Mesendoderm (in vitro differentiated cells): ENCODE results near the gene FOXP1.

Experiments
- DNase-seq: peaks from one replicate; pipeline ENCODE4 v3.0.0; 2013
- H2AK5ac ChIP-seq: 2 replicates; pipeline ENCODE4 v1.6.1; 2013; ENCODE audit warnings: low read length, inconsistent platforms
- H2BK120ac ChIP-seq: 2 replicates; pipeline ENCODE4 v1.6.1; 2013; ENCODE audit warnings: low read depth, mild to moderate bottlenecking, low read length, moderate library complexity, mixed read lengths
- H2BK15ac ChIP-seq: replicated peaks from 2 replicates; pipeline ENCODE4 v1.6.1; 2013; ENCODE audit warnings: low read depth, mild to moderate bottlenecking, moderate library complexity
- H2BK5ac ChIP-seq: 2 replicates; pipeline ENCODE4 v1.6.1; 2013; ENCODE audit warnings: low read length, inconsistent platforms
- H3K18ac ChIP-seq: 2 replicates; pipeline ENCODE4 v1.6.1; 2013; ENCODE audit warnings: mild to moderate bottlenecking, low read length, mixed read lengths
- H3K23ac ChIP-seq: one replicate; pipeline ENCODE4 v1.6.1; 2013; ENCODE audit warnings: low read length
- H3K27ac ChIP-seq: 2 replicates; pipeline ENCODE4 v1.5.1; 2013; ENCODE audit warnings: low read depth, mild to moderate bottlenecking, inconsistent platforms, low read length, moderate library complexity
- H3K27me3 ChIP-seq: 2 replicates; pipeline ENCODE4 v1.6.1; 2013; ENCODE audit warnings: low read length, control low read depth, mild to moderate bottlenecking, inconsistent platforms; ENCODE audit not compliant: insufficient read depth, poor library complexity
- H3K36me3 ChIP-seq: 2 replicates; pipeline ENCODE4 v1.6.1; 2013; ENCODE audit warnings: low read length, inconsistent platforms; ENCODE audit not compliant: control insufficient read depth, insufficient read depth
- H3K4ac ChIP-seq: one replicate; pipeline ENCODE4 v1.6.1; 2013; ENCODE audit warnings: low read depth, mild to moderate bottlenecking, low read length, moderate library complexity
- H3K4me1 ChIP-seq: 2 replicates; pipeline ENCODE4 v1.6.1; 2013; ENCODE audit warnings: low read depth, low read length, inconsistent platforms; ENCODE audit not compliant: control insufficient read depth
- H3K4me2 ChIP-seq: 2 replicates; pipeline ENCODE4 v1.6.1; 2013; ENCODE audit warnings: low read length
- H3K4me3 ChIP-seq: 2 replicates; pipeline ENCODE4 v1.5.1; 2013; ENCODE audit warnings: mild to moderate bottlenecking, low read length
- H3K56ac ChIP-seq: one replicate; pipeline ENCODE4 v1.6.1; 2013; ENCODE audit warnings: low read length
- H3K79me1 ChIP-seq: 2 replicates; pipeline ENCODE4 v1.6.1; 2013; ENCODE audit warnings: low read length, inconsistent platforms
- H3K79me2 ChIP-seq: 2 replicates; pipeline ENCODE4 v1.6.1; 2013; ENCODE audit warnings: mild to moderate bottlenecking, low read length; ENCODE audit not compliant: control insufficient read depth, insufficient read depth
- H3K9ac ChIP-seq: 2 replicates; pipeline ENCODE4 v1.6.1; 2013; ENCODE audit warnings: low read length, inconsistent platforms
- H4K5ac ChIP-seq: one replicate; pipeline ENCODE4 v1.6.1; 2013; ENCODE audit warnings: low read length
- H4K8ac ChIP-seq: one replicate; pipeline ENCODE4 v1.6.1; 2013; ENCODE audit warnings: low read depth, mild to moderate bottlenecking, control low read depth, low read length, moderate library complexity
- WGBS: extraction: QIAGEN DNeasy Blood & Tissue Kit; methylation state at CpG from one replicate; pipeline ENCODE4 v1.1.7; 2013; ENCODE audit warnings: low lambda C conversion rate, missing lambda C conversion rate; ENCODE audit not compliant: insufficient coverage; ENCODE audit errors: extremely low coverage; 5-methylcytosine and 5-hydroxymethylcytosine counted together

The FOXP1 gene

DNA sequence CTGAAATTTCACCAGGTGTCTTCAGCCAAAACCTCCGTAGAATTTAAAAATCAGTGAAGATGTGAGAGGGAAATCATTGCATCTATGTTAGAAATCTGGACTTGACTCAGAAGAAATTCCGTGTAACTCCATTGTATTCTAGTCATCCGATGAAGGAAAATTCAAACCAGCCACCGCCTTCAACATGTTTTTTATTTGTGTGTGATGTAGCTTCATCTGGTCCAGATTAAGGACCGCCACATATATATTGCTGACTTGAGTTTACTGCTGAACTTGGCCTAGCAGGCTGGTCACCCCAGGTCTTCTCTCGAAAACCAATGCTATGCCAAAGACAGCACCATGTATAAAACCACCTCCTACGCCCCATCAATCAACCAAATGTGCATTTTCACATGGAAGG is 120.9 kb downstream of the FOXP1 start:
- no peak overlapping the region for H4K8ac ChIP-seq
- H3K36me3 ChIP-seq, result no peaks in the 10 kb centered on the region
- no CpG with 5 or more reads among the region's 7 CpGs for WGBS
- no peaks in the 10 kb centered on the region for H3K79me1 ChIP-seq
- no peak overlapping the region for H3K4me2 ChIP-seq
- no peak overlapping the region for H2BK120ac ChIP-seq
- H3K4me1 ChIP-seq, result no peaks in the 10 kb centered on the region
- H2AK5ac ChIP-seq, result no peak overlapping the region
- no peak overlapping the region for H2BK5ac ChIP-seq
- no peaks in the 10 kb centered on the region for H3K79me2 ChIP-seq
- no peak overlapping the region for H3K4me3 ChIP-seq
- H3K27me3 ChIP-seq, result no peaks in the 10 kb centered on the region
- no peak overlapping the region for H4K5ac ChIP-seq
- DNase-seq, result no peak
- no peak overlapping the region for H2BK15ac ChIP-seq
- no peak overlapping the region for H3K4ac ChIP-seq
- H3K23ac ChIP-seq, result no peak overlapping the region
- no peak overlapping the region for H3K18ac ChIP-seq
- H3K9ac ChIP-seq, result no peak overlapping the region
- no peak overlapping the region for H3K27ac ChIP-seq
- H3K56ac ChIP-seq, result no peak overlapping the region

DNA sequence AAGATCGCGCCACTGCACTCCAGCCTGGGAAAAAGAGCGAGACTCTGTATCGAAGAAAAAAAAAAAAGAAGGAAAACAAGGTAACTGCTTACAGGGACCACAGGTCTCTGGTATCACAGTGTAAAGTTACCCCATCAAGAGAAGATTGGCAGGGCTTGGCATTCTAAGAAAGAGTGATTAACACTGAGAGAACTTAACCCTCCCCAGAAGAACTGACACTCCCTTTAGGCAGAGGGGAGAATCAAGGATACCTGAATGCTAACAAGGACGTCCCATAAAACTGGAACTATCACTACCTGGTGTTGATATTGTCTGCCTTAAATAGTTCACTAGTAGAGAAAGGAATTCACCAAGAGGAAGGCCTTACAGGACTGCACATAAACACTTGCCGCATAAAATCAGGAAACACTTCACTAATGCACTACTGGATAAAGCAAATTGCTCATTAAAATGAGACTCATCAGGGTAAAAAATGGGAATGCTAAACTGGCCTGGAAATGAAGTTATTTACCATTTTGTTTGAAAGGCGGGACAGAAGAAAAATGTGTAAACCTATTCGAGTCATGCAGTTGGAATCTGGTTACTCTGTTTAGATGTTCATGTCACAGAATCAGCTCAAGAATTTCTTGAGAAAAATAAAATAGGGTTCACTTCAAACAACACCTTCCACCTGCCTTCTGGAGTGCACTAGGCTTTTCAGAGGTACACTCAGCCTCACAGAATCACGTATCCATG is 121.6 kb downstream of the FOXP1 start:
- no peak overlapping the region for H2AK5ac ChIP-seq
- no CpG with 5 or more reads among the region's 9 CpGs for WGBS
- H3K4me1 ChIP-seq, result no peaks in the 10 kb centered on the region
- no peak overlapping the region for H4K5ac ChIP-seq
- no peak overlapping the region for H3K56ac ChIP-seq
- no peaks in the 10 kb centered on the region for H3K27me3 ChIP-seq
- no peaks in the 10 kb centered on the region for H3K36me3 ChIP-seq
- no peak overlapping the region for H3K4me3 ChIP-seq
- peak; percentile 29 for DNase-seq
- no peak overlapping the region for H3K4ac ChIP-seq
- H3K18ac ChIP-seq, result no peak overlapping the region
- no peak overlapping the region for H3K27ac ChIP-seq
- H3K79me2 ChIP-seq, result no peaks in the 10 kb centered on the region
- no peak overlapping the region for H4K8ac ChIP-seq
- H2BK15ac ChIP-seq, result no peak overlapping the region
- no peak overlapping the region for H3K9ac ChIP-seq
- H3K23ac ChIP-seq, result no peak overlapping the region
- no peak overlapping the region for H2BK5ac ChIP-seq
- H3K4me2 ChIP-seq, result no peak overlapping the region
- no peak overlapping the region for H2BK120ac ChIP-seq
- H3K79me1 ChIP-seq, result no peaks in the 10 kb centered on the region

DNA sequence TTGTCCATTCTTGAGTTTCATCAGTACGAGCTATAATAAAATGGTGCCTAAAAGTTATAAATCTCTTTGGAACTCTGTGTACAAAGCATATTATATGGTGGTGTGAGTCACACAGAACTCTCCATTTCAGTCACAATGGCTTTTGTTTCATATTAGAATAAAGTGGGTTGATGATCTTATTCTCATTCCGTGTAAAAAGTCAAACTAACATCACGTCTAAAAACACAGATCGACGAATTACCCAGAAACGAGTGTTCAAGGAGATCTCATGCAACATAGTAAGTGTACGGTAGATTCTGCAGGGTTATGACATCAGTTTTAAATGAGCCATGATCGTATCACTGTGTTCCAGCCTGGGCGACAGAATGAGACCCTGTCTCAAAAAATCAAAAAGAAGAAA is 122.4 kb downstream of the FOXP1 start:
- Histone ChIP-seq H2BK5ac (no peak overlapping the region), H3K9ac (no peak overlapping the region), H4K8ac (no peak overlapping the region), H2BK120ac (no peak overlapping the region), H3K56ac (no peak overlapping the region), H3K18ac (no peak overlapping the region), H3K4me3 (no peak overlapping the region), H3K27ac (no peak overlapping the region), H4K5ac (no peak overlapping the region), H3K4me1 (peaks cover 3% of the 10 kb centered on the region), H3K36me3 (no peaks in the 10 kb centered on the region), H3K79me1 (no peaks in the 10 kb centered on the region), H3K79me2 (no peaks in the 10 kb centered on the region), H3K4me2 (no peak overlapping the region), H2AK5ac (no peak overlapping the region), H3K27me3 (no peaks in the 10 kb centered on the region), H3K4ac (no peak overlapping the region), H3K23ac (no peak overlapping the region), H2BK15ac (no peak overlapping the region)
- WGBS, result 100% methylated on average over 1 of the region's 9 CpGs
- DNase-seq, result no peak

DNA sequence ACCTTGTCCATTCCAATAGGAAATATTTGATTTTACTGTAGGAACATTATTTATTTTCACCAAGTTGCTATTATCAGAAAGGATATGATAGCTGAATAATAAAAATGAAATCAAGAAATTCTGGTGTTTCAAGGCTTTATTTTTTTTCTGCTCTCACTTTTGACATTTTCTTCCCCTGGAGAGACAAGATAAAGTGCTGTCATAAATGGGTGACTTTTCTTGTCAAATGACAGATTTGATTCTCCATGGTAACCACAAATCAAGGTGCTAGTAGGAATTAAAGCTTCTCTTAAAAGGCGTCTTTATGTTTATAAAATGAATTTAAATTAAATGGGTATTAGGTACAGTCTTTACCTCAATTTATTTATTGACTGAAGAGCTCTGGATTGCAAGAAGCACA is 124.6 kb downstream of the FOXP1 start:
- H3K36me3 ChIP-seq, result no peaks in the 10 kb centered on the region
- no peak overlapping the region for H3K56ac ChIP-seq
- no peak overlapping the region for H4K8ac ChIP-seq
- no peak overlapping the region for H3K4ac ChIP-seq
- no peaks in the 10 kb centered on the region for H3K27me3 ChIP-seq
- H4K5ac ChIP-seq, result no peak overlapping the region
- no peak for DNase-seq
- H3K4me2 ChIP-seq, result no peak overlapping the region
- H2BK5ac ChIP-seq, result no peak overlapping the region
- H3K4me1 ChIP-seq, result peaks cover 5% of the 10 kb centered on the region
- no peaks in the 10 kb centered on the region for H3K79me1 ChIP-seq
- no CpG with 5 or more reads among the region's 1 CpG for WGBS
- H3K9ac ChIP-seq, result no peak overlapping the region
- no peak overlapping the region for H3K18ac ChIP-seq
- H3K79me2 ChIP-seq, result no peaks in the 10 kb centered on the region
- no peak overlapping the region for H2BK15ac ChIP-seq
- no peak overlapping the region for H2BK120ac ChIP-seq
- no peak overlapping the region for H3K27ac ChIP-seq
- H2AK5ac ChIP-seq, result no peak overlapping the region
- no peak overlapping the region for H3K4me3 ChIP-seq
- no peak overlapping the region for H3K23ac ChIP-seq

DNA sequence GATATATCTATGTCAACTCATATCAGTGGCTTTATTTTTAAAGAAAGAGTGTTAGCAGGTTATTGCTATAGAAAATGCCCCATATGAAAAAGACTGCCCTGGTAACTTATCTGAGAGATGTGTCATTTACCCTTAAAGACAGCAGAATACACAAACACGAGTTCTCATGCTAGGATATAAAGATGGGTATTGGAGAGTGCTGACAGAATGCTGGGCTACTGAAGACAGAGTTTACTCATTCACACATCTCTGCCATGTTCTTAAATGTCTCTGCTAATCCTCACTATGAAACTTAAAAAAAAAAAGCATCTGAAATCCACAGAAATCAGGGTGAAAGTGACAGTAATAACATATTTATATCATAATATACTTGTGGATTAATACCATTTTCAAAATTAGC is 126.7 kb downstream of the FOXP1 start:
- Histone ChIP-seq H3K56ac (no peak overlapping the region), H3K79me1 (no peaks in the 10 kb centered on the region), H4K8ac (no peak overlapping the region), H3K4me2 (no peak overlapping the region), H3K23ac (no peak overlapping the region), H3K79me2 (no peaks in the 10 kb centered on the region), H4K5ac (no peak overlapping the region), H3K18ac (no peak overlapping the region), H3K36me3 (no peaks in the 10 kb centered on the region), H3K9ac (no peak overlapping the region), H2BK15ac (no peak overlapping the region), H3K4ac (no peak overlapping the region), H3K27me3 (no peaks in the 10 kb centered on the region), H2BK120ac (no peak overlapping the region), H3K27ac (no peak overlapping the region), H2AK5ac (no peak overlapping the region), H3K4me3 (no peak overlapping the region), H2BK5ac (no peak overlapping the region), H3K4me1 (peaks cover 8% of the 10 kb centered on the region)
- no CpG with 5 or more reads among the region's 1 CpG for WGBS
- DNase-seq, result no peak

DNA sequence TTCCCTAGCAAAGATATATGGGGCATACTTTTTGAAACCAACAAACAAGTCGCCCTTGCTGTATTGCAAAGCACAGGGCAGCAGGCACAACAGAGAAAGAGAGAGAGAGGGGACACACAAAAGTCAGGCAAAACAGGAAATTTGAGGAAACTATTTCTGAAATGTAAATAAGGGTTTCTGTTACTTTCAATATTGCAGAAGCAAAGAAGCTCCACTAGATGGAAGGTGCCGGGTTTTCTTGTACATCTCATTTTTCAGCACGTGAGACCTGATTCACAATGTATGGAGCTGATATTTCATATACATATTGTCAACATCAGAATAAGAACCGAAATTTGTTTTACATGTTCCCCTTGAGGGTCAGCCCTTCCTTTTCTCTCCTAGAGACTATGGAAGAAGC is 127.4 kb downstream of the FOXP1 start:
- H3K4me1 ChIP-seq, result peaks cover 8% of the 10 kb centered on the region
- peak overlapping the region; percentile 30 for H3K56ac ChIP-seq
- no peak overlapping the region for H2BK120ac ChIP-seq
- H3K36me3 ChIP-seq, result no peaks in the 10 kb centered on the region
- WGBS, result no CpG with 5 or more reads among the region's 4 CpGs
- H3K79me2 ChIP-seq, result no peaks in the 10 kb centered on the region
- H3K27me3 ChIP-seq, result no peaks in the 10 kb centered on the region
- no peak overlapping the region for H3K18ac ChIP-seq
- H3K4me3 ChIP-seq, result no peak overlapping the region
- no peak overlapping the region for H2BK15ac ChIP-seq
- H4K8ac ChIP-seq, result no peak overlapping the region
- no peak for DNase-seq
- no peak overlapping the region for H3K4ac ChIP-seq
- H3K23ac ChIP-seq, result no peak overlapping the region
- no peak overlapping the region for H3K27ac ChIP-seq
- H3K79me1 ChIP-seq, result no peaks in the 10 kb centered on the region
- H2BK5ac ChIP-seq, result no peak overlapping the region
- H3K4me2 ChIP-seq, result no peak overlapping the region
- H4K5ac ChIP-seq, result no peak overlapping the region
- H2AK5ac ChIP-seq, result no peak overlapping the region
- H3K9ac ChIP-seq, result no peak overlapping the region
